Measurements from ENCODE around the gene KRTAP2-4. TPM values are rescaled to one million over a fixed set of nuclear protein-coding genes. Genes with fewer than 3 reads are reported as not detected.

KRTAP2-4 gene
- total and polyA plus RNA-seq, 8 donors = not detected

Other genes with a start within 250 kb of the KRTAP2-4 start
Only the 30 nearest of the 39 such genes appear.
- gene KRT20, start 180.6 kb downstream of the KRTAP2-4 start, total RNA-seq = under 1 TPM in 1 of 6 donors, not detected in 5; 0.63 TPM
- under 1 TPM in 1 of 2 donors, not detected in 1; 0.46 TPM for gene KRT20, start 180.6 kb downstream of the KRTAP2-4 start, polyA plus RNA-seq
- 10 to 100 TPM in 2 of 6 donors, 1 to 10 TPM in 1, under 1 TPM in 3; 0.78 to 17.7 (median 1.1) TPM for gene KRT23, start 128.2 kb downstream of the KRTAP2-4 start, total RNA-seq
- gene KRT23, start 128.2 kb downstream of the KRTAP2-4 start, polyA plus RNA-seq = 1 to 10 TPM in 1 of 2 donors, under 1 TPM in 1; 0.59 to 7.6 TPM
- gene KRT39, start 98.9 kb downstream of the KRTAP2-4 start, total RNA-seq = not detected
- gene KRT39, start 98.9 kb downstream of the KRTAP2-4 start, polyA plus RNA-seq = not detected
- under 1 TPM in 3 of 6 donors, not detected in 3; 0.09 to 0.24 (median 0.20) TPM for gene KRT40, start 81.6 kb downstream of the KRTAP2-4 start, total RNA-seq
- gene KRT40, start 81.6 kb downstream of the KRTAP2-4 start, polyA plus RNA-seq = 1 to 10 TPM in 1 of 2 donors, under 1 TPM in 1; 0.61 to 1.0 TPM
- not detected for gene KRTAP3-3, start 71.7 kb downstream of the KRTAP2-4 start, total RNA-seq
- under 1 TPM in 1 of 2 donors, not detected in 1; 0.30 TPM for gene KRTAP3-3, start 71.7 kb downstream of the KRTAP2-4 start, polyA plus RNA-seq
- not detected for gene KRTAP3-2, start 66.0 kb downstream of the KRTAP2-4 start, total RNA-seq
- gene KRTAP3-2, start 66.0 kb downstream of the KRTAP2-4 start, polyA plus RNA-seq = not detected
- gene KRTAP3-1, start 56.8 kb downstream of the KRTAP2-4 start, total RNA-seq = not detected
- gene KRTAP3-1, start 56.8 kb downstream of the KRTAP2-4 start, polyA plus RNA-seq = under 1 TPM in 1 of 2 donors, not detected in 1; 0.19 TPM
- gene KRTAP1-5, start 38.7 kb downstream of the KRTAP2-4 start, total RNA-seq = not detected
- gene KRTAP1-5, start 38.7 kb downstream of the KRTAP2-4 start, polyA plus RNA-seq = not detected
- not detected for gene KRTAP1-4, start 35.7 kb downstream of the KRTAP2-4 start, total RNA-seq
- gene KRTAP1-4, start 35.7 kb downstream of the KRTAP2-4 start, polyA plus RNA-seq = not detected
- not detected for gene KRTAP1-3, start 31.0 kb downstream of the KRTAP2-4 start, total RNA-seq
- not detected for gene KRTAP1-3, start 31.0 kb downstream of the KRTAP2-4 start, polyA plus RNA-seq
- gene KRTAP1-1, start 24.4 kb downstream of the KRTAP2-4 start, total RNA-seq = under 1 TPM in 3 of 6 donors, not detected in 3; 0.16 to 0.46 (median 0.31) TPM
- gene KRTAP1-1, start 24.4 kb downstream of the KRTAP2-4 start, polyA plus RNA-seq = under 1 TPM in 1 of 2 donors, not detected in 1; 0.68 TPM
- not detected for gene KRTAP2-1, start 18.6 kb downstream of the KRTAP2-4 start, total RNA-seq
- not detected for gene KRTAP2-1, start 18.6 kb downstream of the KRTAP2-4 start, polyA plus RNA-seq
- not detected for gene KRTAP2-2, start 10.6 kb downstream of the KRTAP2-4 start, total RNA-seq
- not detected for gene KRTAP2-2, start 10.6 kb downstream of the KRTAP2-4 start, polyA plus RNA-seq
- gene KRTAP2-3, start 5.8 kb downstream of the KRTAP2-4 start, total RNA-seq = not detected
- gene KRTAP2-3, start 5.8 kb downstream of the KRTAP2-4 start, polyA plus RNA-seq = not detected
- gene KRTAP4-7, start 18.3 kb upstream of the KRTAP2-4 start, total RNA-seq = not detected
- gene KRTAP4-7, start 18.3 kb upstream of the KRTAP2-4 start, polyA plus RNA-seq = not detected
- not detected for gene KRTAP4-8, start 32.3 kb upstream of the KRTAP2-4 start, total RNA-seq
- not detected for gene KRTAP4-8, start 32.3 kb upstream of the KRTAP2-4 start, polyA plus RNA-seq
- not detected for gene KRTAP4-16, start 36.3 kb upstream of the KRTAP2-4 start, total RNA-seq
- gene KRTAP4-16, start 36.3 kb upstream of the KRTAP2-4 start, polyA plus RNA-seq = not detected
- not detected for gene KRTAP4-9, start 39.5 kb upstream of the KRTAP2-4 start, total RNA-seq
- not detected for gene KRTAP4-9, start 39.5 kb upstream of the KRTAP2-4 start, polyA plus RNA-seq
- not detected for gene KRTAP4-11, start 52.5 kb upstream of the KRTAP2-4 start, total RNA-seq
- not detected for gene KRTAP4-11, start 52.5 kb upstream of the KRTAP2-4 start, polyA plus RNA-seq
- gene KRTAP4-12, start 58.3 kb upstream of the KRTAP2-4 start, total RNA-seq = not detected
- not detected for gene KRTAP4-12, start 58.3 kb upstream of the KRTAP2-4 start, polyA plus RNA-seq
- gene KRTAP4-6, start 74.7 kb upstream of the KRTAP2-4 start, total RNA-seq = not detected
- not detected for gene KRTAP4-6, start 74.7 kb upstream of the KRTAP2-4 start, polyA plus RNA-seq
- gene KRTAP4-5, start 83.9 kb upstream of the KRTAP2-4 start, total RNA-seq = not detected
- gene KRTAP4-5, start 83.9 kb upstream of the KRTAP2-4 start, polyA plus RNA-seq = not detected
- not detected for gene KRTAP4-4, start 94.9 kb upstream of the KRTAP2-4 start, total RNA-seq
- gene KRTAP4-4, start 94.9 kb upstream of the KRTAP2-4 start, polyA plus RNA-seq = not detected
- gene KRTAP4-3, start 102.3 kb upstream of the KRTAP2-4 start, total RNA-seq = not detected
- gene KRTAP4-3, start 102.3 kb upstream of the KRTAP2-4 start, polyA plus RNA-seq = not detected
- not detected for gene KRTAP4-2, start 112.3 kb upstream of the KRTAP2-4 start, total RNA-seq
- not detected for gene KRTAP4-2, start 112.3 kb upstream of the KRTAP2-4 start, polyA plus RNA-seq
- gene KRTAP4-1, start 119.0 kb upstream of the KRTAP2-4 start, total RNA-seq = not detected
- gene KRTAP4-1, start 119.0 kb upstream of the KRTAP2-4 start, polyA plus RNA-seq = not detected
- not detected for gene KRTAP9-1, start 124.0 kb upstream of the KRTAP2-4 start, total RNA-seq
- gene KRTAP9-1, start 124.0 kb upstream of the KRTAP2-4 start, polyA plus RNA-seq = not detected
- not detected for gene KRTAP9-2, start 160.8 kb upstream of the KRTAP2-4 start, total RNA-seq
- gene KRTAP9-2, start 160.8 kb upstream of the KRTAP2-4 start, polyA plus RNA-seq = not detected
- gene KRTAP9-3, start 166.6 kb upstream of the KRTAP2-4 start, total RNA-seq = not detected
- not detected for gene KRTAP9-3, start 166.6 kb upstream of the KRTAP2-4 start, polyA plus RNA-seq
- gene KRTAP9-8, start 172.1 kb upstream of the KRTAP2-4 start, total RNA-seq = not detected
- gene KRTAP9-8, start 172.1 kb upstream of the KRTAP2-4 start, polyA plus RNA-seq = not detected

All from pancreas (tissue), 8 donors.